ENCODE measurements around the gene FOXP1. TPM values are rescaled to one million over a fixed set of nuclear protein-coding genes. Genes with fewer than 3 reads are reported as not detected.

Gene FOXP1
- total RNA-seq, 1 experiment from 2014 or later, result 75.3 TPM

- H3K4me3 Mint-ChIP-seq, result no peak overlapping the region
- Histone ChIP-seq H3K79me1 (ENCODE audit: insufficient read depth, low read depth, low read length, poor library complexity, severe bottlenecking) (no peaks in the 10 kb centered on the region), H3K4me1 (ENCODE audit: insufficient read depth, low read length) (no peaks in the 10 kb centered on the region), H3K14ac (ENCODE audit: insufficient read depth, low read length) (no peak overlapping the region), H2BK20ac (ENCODE audit: low read depth, low read length, poor library complexity, severe bottlenecking) (no peak overlapping the region), H3K56ac (ENCODE audit: insufficient read length, low read depth, low read length) (no peak overlapping the region), H4K5ac (ENCODE audit: insufficient read length, low read depth, low read length) (no peak overlapping the region), H3K23me2 (ENCODE audit: insufficient read length, low read depth, low read length, poor library complexity, severe bottlenecking) (no peaks in the 10 kb centered on the region), H2AK5ac (ENCODE audit: insufficient read length, low read length) (no peak overlapping the region), H2BK12ac (ENCODE audit: insufficient read length, low read depth, low read length) (no peak overlapping the region), H3K23ac (ENCODE audit: insufficient read length, low read depth, low read length) (no peak overlapping the region), H3K79me2 (ENCODE audit: insufficient read depth, low read length) (no peaks in the 10 kb centered on the region), H2BK5ac (ENCODE audit: insufficient read length, low read length) (no peak overlapping the region), H2AFZ (ENCODE audit: low read length) (no peak overlapping the region), H3K9me3 (ENCODE audit: control insufficient read depth, low read depth, low read length) (no peaks in the 10 kb centered on the region), H4K91ac (ENCODE audit: insufficient read length, low read depth, low read length) (no peak overlapping the region), H3K27ac (ENCODE audit: insufficient read length, low read depth, low read length) (no peak overlapping the region), H3K18ac (ENCODE audit: insufficient read length, low read depth, low read length) (no peak overlapping the region), H4K20me1 (ENCODE audit: control insufficient read depth, insufficient read depth, insufficient read length) (no peaks in the 10 kb centered on the region), H3K4ac (ENCODE audit: low read depth, low read length) (no peak overlapping the region), H2BK120ac (ENCODE audit: low read depth, low read length, poor library complexity, severe bottlenecking) (no peak overlapping the region), H3K4me2 (ENCODE audit: insufficient read depth, insufficient read length, low read length) (no peak overlapping the region), H4K8ac (replicated peaks; ENCODE audit: insufficient read length, low read depth, low read length) (no peak overlapping the region), H3K9ac (ENCODE audit: extremely low read depth, insufficient read length, low read length) (no peak overlapping the region), H3T11ph (ENCODE audit: low read length) (no peak overlapping the region), H2BK15ac (ENCODE audit: low read depth, low read length) (no peak overlapping the region), H3K27me3 (ENCODE audit: insufficient read depth, low read length) (no peaks in the 10 kb centered on the region)
- DNase-seq, result no peak
- no peak for TF ChIP-seq CTCF (conservative IDR thresholded peaks at IDR 0.05)
- WGBS (ENCODE audit: extremely low coverage, insufficient read length, low lambda C conversion rate), result no CpG with 5 or more reads among the region's 4 CpGs
- H3K36me3 Mint-ChIP-seq (ENCODE audit: insufficient read depth in 1 of 3, low read depth in 3 of 3), result peaks cover 0 to 2% (median 0%) of the 10 kb centered on the region in 3 experiments; a peak in 1 of 7 replicates
- no peaks in the 10 kb centered on the region for H3K27me3 Mint-ChIP-seq (ENCODE audit: low read depth)
- H3K9me3 Mint-ChIP-seq, result no peaks in the 10 kb centered on the region
- H3K4me1 Mint-ChIP-seq, result 0 out of 4 replicates have a peak, but pooled peaks cover 3 to 4% of the 10 kb centered on the region in 2 experiments
- no peak overlapping the region; a peak in 1 of 7 replicates for H3K27ac Mint-ChIP-seq
These were observed 237.5 kb downstream of the FOXP1 start for GRCh38 chr3:71346061-71346460.

Data from H9 (cell line).